Measurements from ENCODE around the gene CLPTM1.
A peak's percentile ranks its signal among the peaks of the same experiment; 100 is the strongest.
"Not testable (repeated sequence)": the region's sequence is repeated elsewhere in the genome, so short reads cannot be mapped to it uniquely, and the experiment has no call there.

CLPTM1 gene

DNA sequence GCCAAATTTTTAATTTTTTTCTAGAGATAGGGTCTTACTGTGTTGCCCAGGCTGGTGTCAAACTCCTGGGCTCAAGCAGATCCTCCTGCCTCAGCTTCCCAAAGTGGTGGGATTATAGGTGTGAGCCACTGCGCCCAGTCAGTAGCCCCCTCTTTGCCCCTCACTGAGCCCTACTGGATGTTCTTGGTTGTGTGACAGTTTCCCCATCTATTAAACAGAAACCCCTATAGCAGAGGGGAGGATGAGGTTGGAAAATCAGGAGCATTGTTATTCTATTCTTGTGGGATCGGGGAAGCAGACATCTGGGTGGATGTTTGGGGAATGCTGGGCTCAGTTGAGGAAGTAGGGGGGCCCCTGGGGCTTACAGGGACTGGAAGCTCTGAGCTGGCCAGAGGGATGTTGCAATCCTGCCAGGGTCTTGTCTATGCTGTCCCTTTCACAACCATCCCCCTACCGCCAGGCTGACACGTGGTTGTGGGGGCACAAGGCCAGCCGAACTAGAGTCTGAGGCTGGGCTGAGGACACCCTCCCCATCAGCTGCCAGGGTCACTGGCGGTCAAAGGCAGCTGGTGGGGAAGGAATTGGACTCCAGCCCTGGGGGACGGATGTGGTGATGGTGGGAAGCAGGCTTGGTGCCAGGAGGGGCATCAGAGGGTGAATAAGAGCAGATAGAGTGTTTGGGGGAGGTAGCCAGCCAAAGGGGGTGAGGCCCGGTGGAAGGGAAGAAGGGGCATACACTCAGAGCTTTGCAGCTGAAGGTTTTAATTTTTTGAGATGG, 29.9 kb upstream of the CLPTM1 start:
- Mint-ChIP-seq H3K27ac (no peak overlapping the region), H3K27me3 (peaks cover 20% of the 10 kb centered on the region), H3K4me3 (no peak overlapping the region), H3K36me3 (ENCODE audit: low read depth) (no peaks in the 10 kb centered on the region), H3K4me1 (ENCODE audit: low read depth) (peaks cover 9% of the 10 kb centered on the region), H3K9me3 (no peaks in the 10 kb centered on the region)

DNA sequence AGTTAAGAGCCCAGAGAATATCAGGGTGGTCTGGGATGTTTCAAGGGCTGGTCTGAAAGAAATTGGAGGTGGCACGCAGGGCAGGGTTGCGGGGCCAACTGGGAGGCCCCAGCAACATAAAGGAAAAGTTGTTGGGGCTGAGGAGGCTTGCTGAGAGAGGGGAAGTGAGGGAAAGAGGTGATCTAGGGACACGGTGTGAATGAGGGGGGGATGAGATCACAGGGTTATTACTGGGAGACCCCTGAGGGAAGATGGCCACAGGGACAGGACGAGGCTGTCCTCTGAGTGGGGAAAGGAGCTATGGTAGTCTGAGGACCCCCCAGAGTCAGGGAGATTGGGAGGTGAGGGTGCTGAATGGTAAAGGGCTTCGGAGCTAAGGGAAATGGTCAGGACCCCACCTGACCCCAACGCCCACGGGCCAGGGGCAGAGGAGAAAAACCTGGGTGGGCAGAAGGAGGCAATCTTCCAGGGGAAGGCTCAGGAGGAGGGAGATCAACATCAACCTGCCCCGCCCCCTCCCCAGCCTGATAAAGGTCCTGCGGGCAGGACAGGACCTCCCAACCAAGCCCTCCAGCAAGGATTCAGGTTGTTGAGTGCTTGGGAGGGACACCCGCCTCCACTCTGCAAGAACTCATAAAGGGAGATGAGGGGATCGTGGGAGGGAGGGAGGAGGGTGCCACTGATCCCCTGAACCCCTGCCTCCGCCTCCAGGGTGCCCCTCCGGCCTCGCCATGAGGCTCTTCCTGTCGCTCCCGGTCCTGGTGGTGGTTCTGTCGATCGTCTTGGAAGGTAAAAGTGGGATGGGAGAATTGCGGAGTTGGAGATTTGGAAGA, 28.7 kb upstream of the CLPTM1 start:
- not testable (repeated sequence) for H3K27ac Mint-ChIP-seq; H3K36me3 Mint-ChIP-seq (ENCODE audit: low read depth); H3K9me3 Mint-ChIP-seq; H3K4me3 Mint-ChIP-seq; H3K4me1 Mint-ChIP-seq (ENCODE audit: low read depth)
- peaks cover 20% of the 10 kb centered on the region for H3K27me3 Mint-ChIP-seq

DNA sequence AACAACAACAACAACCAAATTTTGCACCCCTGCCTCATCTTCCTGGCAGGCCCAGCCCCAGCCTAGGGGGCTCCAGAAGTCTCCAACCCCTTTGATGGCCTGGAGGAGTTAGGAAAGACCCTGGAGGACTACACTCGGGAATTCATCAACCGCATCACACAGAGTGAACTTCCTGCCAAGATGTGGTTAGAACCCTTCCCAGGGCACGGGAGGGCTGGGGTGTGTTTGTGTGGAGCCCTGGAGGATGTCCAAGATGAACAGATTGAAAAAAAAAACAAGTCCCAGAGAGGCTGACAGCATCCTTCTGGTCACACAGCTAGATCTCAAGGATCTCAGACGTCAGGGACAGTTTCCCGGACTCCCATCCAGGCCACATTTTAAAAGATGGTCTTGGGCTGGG, 27.4 kb upstream of the CLPTM1 start:
- Mint-ChIP-seq H3K4me1 (ENCODE audit: low read depth) (peaks cover 9% of the 10 kb centered on the region), H3K27me3 (peaks cover 20% of the 10 kb centered on the region), H3K4me3 (no peak overlapping the region), H3K27ac (no peak overlapping the region), H3K9me3 (no peaks in the 10 kb centered on the region), H3K36me3 (ENCODE audit: low read depth) (no peaks in the 10 kb centered on the region)

DNA sequence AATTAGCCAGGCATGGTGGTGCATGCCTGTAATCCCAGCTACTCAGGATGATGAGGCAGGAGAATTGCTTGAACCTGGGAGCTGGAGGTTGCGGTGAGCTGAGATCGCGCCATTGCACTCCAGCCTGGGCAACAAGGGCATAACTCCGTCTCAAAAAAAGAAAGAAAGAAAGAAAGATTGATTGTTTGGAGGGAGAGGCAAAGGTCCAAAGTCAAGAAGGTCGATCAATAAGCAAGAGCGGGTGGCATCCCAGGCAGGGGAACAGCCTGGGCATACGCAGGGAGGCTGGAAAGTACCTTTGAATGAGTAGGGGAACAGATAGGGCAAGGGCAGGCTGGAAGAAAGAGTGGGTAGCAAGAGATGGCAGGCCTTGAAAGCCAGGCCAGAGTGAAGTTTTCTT, 25.1 kb upstream of the CLPTM1 start:
- Mint-ChIP-seq H3K27me3 (peaks cover 18% of the 10 kb centered on the region), H3K9me3 (no peaks in the 10 kb centered on the region), H3K27ac (no peak overlapping the region), H3K4me1 (ENCODE audit: low read depth) (peaks cover 9% of the 10 kb centered on the region), H3K36me3 (ENCODE audit: low read depth) (no peaks in the 10 kb centered on the region), H3K4me3 (no peak overlapping the region)

DNA sequence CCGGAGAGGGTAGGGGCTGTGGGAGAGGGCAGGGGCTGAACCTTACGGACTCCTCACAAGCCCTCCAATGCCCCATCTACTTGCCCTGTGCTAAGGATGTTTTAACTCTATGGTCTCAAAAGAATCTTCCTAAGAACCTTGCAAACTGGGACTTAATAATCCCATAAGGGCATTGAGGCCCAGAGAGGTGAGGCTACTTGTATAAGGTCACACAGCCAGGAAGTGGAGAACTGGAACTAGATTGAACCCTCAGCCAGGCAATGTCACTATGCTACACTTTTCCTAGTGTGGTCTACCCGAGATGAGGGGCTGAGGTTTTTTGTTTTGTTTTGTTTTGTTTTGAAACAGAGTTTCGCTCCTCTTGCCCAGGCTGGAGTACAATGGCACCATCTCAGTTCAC, 23.6 kb upstream of the CLPTM1 start:
- H3K4me1 Mint-ChIP-seq (ENCODE audit: low read depth) = peaks cover 4% of the 10 kb centered on the region
- H3K4me3 Mint-ChIP-seq = no peak overlapping the region
- H3K27me3 Mint-ChIP-seq = peaks cover 7% of the 10 kb centered on the region
- no peaks in the 10 kb centered on the region for H3K36me3 Mint-ChIP-seq (ENCODE audit: low read depth)
- no peak overlapping the region for H3K27ac Mint-ChIP-seq
- no peaks in the 10 kb centered on the region for H3K9me3 Mint-ChIP-seq

DNA sequence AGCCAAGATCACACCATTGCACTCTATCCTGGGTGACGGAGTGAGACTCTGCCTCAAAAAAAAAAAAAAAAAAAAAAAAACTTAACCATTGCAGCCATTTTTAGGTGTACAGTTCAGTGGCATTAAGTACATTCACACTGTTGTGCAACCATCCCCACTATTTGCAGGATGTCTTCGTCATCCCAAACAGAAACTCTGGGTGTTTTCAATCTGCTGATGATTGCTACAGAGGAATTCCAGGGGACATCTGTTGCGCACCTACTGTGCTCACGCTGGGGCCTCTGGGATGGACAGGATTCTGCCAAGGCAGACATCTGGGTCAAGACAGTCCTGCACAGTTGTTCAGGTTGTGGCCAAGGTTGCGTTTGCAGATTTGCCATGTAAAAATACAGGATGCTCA, 15.5 kb upstream of the CLPTM1 start:
- H3K9me3 Mint-ChIP-seq = no peaks in the 10 kb centered on the region

DNA sequence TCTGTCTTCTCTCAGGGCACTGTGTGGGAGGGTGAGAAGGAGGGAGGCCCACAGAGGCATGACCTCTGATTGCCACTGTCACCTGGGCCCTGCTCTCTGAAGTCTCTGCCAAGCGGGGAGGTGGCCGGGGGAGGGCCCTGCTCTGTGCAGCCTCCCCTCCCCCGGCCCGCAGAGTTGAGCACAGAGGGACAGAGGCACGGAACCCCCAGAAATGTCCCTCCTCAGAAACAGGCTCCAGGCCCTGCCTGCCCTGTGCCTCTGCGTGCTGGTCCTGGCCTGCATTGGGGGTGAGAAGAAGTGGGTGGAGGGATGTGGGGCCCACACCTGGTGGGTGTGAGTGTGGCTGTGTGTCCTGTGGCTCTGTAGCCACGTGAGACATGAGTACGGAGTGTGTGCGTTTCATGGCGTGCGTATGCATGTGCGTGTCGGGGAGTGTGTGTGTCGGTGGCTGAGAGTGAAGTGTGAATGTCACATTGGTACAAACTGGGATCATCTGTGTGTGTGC, 13.1 kb upstream of the CLPTM1 start, which contains the start of gene APOC4:
TSS of gene APOC4 (plus strand) at position 171 of the 505 bp plus-strand sequence. CDS start at position 212, 41 bp downstream.
- Mint-ChIP-seq H3K27me3 (no peaks in the 10 kb centered on the region), H3K9me3 (no peaks in the 10 kb centered on the region), H3K27ac (no peak within 1 kb of the TSS), H3K4me1 (ENCODE audit: low read depth) (peaks cover 4% of the 10 kb centered on the region), H3K4me3 (no peak within 1 kb of the TSS), H3K36me3 (ENCODE audit: low read depth) (no peaks in the 10 kb centered on the region)

More for the DNA sequence above, 15.5 kb upstream of the CLPTM1 start:
- no peaks in the 10 kb centered on the region for H3K27me3 Mint-ChIP-seq
- no peak overlapping the region for H3K27ac Mint-ChIP-seq
- no peaks in the 10 kb centered on the region for H3K36me3 Mint-ChIP-seq (ENCODE audit: low read depth)
- no peak overlapping the region for H3K4me3 Mint-ChIP-seq
- H3K4me1 Mint-ChIP-seq (ENCODE audit: low read depth) = peaks cover 4% of the 10 kb centered on the region

DNA sequence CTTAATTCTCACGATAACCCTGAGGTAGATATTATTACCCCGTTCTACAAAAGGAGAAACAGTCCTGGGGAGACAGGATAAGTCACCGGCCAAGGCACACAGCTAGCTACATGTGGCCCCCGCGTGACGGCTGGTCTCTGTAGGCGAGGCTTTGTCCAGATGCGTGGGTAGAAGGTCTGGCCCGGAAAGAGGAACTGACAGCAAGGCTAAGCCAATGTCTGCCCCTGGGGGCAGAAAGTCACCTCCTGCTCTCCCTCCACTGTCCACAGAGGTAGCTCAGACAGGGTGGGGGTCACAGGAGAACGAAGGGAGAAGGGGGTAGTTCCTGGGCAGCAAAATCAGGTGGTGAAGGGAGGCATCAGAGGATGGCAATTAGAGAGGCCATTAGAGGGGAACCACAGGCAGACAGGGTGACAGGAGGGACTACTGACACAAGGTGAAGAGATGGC, 11.4 kb upstream of the CLPTM1 start:
- Mint-ChIP-seq H3K36me3 (ENCODE audit: low read depth) (no peaks in the 10 kb centered on the region), H3K27me3 (no peaks in the 10 kb centered on the region), H3K4me1 (ENCODE audit: low read depth) (peaks cover 4% of the 10 kb centered on the region), H3K27ac (no peak overlapping the region), H3K9me3 (no peaks in the 10 kb centered on the region), H3K4me3 (no peak overlapping the region)

DNA sequence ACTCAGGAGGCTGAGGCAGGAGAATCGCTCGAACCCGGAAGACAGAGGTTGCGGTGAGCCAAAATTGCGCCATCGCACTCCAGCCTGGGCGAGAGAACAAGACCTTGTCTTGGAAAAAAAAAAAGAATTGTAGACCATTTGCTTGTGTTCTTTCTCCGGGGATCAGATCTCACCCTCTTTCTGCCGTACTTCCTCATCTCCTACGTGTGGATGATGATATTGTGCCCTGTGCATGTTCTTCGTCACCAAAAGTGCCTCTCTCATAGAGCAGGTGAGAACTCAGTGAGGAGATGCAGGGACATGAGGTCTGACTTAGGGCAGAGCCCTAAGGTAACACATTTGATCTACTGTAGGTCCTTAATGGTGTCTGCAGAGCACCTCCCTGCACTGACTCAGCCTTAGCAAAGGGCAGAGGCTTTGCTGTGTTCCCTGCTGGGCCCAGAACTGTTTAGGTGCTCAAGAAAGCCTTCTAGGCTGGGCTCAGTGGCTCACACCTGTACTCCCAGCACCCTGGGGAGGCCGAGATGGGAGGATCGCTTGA, 8.1 kb upstream of the CLPTM1 start:
- Mint-ChIP-seq H3K27ac (no peak overlapping the region), H3K4me1 (ENCODE audit: low read depth) (peaks cover 4% of the 10 kb centered on the region), H3K36me3 (ENCODE audit: low read depth) (peaks cover 9% of the 10 kb centered on the region), H3K4me3 (no peak overlapping the region), H3K27me3 (no peaks in the 10 kb centered on the region), H3K9me3 (no peaks in the 10 kb centered on the region)

DNA sequence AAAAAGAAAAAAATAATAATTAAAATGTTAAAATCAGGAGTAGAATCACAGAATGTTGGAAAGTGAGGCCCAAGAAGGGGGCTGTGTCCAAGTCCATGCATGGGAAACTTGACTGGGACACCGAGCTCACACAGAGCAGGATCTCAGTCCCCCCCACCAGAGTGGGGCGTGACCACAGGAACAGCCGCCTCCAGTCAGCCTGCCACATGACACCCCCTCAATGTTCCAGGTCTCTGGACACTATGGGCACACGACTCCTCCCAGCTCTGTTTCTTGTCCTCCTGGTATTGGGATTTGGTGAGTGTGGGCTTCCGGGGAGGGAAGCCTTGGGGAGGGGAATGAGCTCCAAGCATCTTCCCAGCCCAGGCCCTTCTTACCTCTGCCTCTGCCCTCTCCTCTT, 6.9 kb upstream of the CLPTM1 start:
- Mint-ChIP-seq H3K4me1 (ENCODE audit: low read depth) (peaks cover 4% of the 10 kb centered on the region), H3K4me3 (no peak overlapping the region), H3K27ac (no peak overlapping the region), H3K27me3 (no peaks in the 10 kb centered on the region), H3K9me3 (no peaks in the 10 kb centered on the region), H3K36me3 (ENCODE audit: low read depth) (peaks cover 9% of the 10 kb centered on the region)

DNA sequence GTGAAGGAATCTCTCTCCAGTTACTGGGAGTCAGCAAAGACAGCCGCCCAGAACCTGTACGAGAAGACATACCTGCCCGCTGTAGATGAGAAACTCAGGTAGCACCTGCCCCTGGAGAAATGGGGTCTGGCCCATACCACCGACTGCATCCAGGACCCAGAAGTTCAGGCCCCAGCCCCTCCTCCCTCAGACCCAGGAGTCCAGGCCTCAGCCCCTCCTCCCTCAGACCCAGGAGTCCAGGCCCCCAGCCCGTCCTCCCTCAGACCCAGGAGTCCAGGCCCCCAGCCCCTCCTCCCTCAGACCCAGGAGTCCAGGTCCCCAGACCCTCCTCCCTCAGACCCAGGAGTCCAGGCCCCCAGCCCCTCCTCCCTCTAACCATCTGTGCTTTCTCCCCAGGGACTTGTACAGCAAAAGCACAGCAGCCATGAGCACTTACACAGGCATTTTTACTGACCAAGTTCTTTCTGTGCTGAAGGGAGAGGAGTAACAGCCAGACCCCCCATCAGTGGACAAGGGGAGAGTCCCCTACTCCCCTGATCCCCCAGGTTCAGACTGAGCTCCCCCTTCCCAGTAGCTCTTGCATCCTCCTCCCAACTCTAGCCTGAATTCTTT, 6.3 kb upstream of the CLPTM1 start:
- H3K9me3 Mint-ChIP-seq = no peaks in the 10 kb centered on the region
- H3K4me1 Mint-ChIP-seq (ENCODE audit: low read depth) = peaks cover 7% of the 10 kb centered on the region
- no peak overlapping the region for H3K27ac Mint-ChIP-seq
- peaks cover 9% of the 10 kb centered on the region for H3K36me3 Mint-ChIP-seq (ENCODE audit: low read depth)
- H3K27me3 Mint-ChIP-seq = no peaks in the 10 kb centered on the region
- no peak overlapping the region for H3K4me3 Mint-ChIP-seq

DNA sequence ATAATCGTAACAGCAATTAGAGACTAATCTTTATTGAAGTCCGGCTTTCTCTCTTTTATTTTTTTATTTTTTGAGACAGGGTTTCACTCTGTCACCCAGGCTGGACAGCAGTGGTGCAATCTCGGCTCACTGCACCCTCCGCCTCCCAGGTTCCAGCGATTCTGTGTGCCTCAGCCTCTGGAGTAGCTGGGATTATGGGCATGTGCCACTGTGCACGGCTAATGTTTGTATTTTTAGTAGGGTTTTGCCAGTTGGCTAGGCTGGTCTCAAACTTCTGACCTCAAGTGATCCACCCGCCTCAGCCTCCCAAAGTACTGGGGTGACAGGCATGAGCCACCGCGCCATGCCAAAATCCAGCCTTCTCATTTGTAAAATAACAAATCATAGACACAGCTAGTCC, 5.6 kb upstream of the CLPTM1 start:
- Mint-ChIP-seq H3K4me1 (ENCODE audit: low read depth) (peaks cover 11% of the 10 kb centered on the region), H3K27me3 (no peaks in the 10 kb centered on the region), H3K36me3 (ENCODE audit: low read depth) (peaks cover 9% of the 10 kb centered on the region), H3K4me3 (no peak overlapping the region), H3K27ac (no peak overlapping the region), H3K9me3 (no peaks in the 10 kb centered on the region)

DNA sequence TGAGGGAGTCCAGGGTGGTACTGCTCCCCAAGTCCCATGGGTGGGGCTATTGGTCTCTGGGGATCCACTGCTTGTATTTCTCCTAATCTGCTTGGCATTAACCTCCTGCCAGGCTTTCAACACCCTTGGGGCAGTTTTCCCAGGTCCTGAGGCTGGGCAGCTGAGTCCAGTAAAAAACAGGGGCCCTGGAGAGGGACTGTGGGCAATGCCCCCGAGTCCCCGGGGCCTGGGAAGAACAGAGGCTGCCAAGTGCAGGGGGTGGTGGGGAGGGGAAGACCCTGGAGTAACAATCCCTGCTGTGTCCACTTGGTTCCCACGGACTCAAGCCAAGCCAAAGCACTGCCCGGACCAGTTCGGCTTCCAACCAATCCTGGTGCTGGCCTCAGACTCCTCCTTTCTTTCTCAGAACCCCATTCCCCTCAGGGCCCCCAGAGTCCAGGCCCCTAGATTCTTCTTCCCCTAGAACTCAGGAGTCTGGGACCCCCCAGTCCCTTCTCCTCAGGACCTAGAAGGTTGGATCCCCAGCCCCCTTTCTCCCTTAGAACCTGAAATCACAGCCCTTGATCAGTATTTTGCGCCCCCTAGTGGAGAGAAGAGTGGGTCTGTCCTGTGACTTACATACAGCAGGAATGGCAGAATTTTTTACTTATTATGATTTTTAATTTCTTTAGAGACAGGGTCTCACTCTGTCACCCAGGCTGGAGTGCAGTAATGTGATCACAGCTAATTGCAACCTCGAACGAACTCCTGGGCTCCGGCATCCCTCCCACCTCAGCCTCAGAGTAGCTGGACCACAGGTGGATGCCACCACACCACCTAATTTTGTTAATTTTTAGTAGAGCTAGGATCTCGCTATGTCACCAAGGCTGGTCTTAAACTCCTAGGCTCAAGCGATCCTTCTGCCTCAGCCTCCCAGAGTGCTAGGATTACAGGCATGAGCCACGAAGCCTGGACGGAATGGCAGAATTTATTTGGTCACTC, 3.7 kb upstream of the CLPTM1 start:
- H3K4me1 Mint-ChIP-seq (ENCODE audit: low read depth) = peaks cover 24% of the 10 kb centered on the region

DNA sequence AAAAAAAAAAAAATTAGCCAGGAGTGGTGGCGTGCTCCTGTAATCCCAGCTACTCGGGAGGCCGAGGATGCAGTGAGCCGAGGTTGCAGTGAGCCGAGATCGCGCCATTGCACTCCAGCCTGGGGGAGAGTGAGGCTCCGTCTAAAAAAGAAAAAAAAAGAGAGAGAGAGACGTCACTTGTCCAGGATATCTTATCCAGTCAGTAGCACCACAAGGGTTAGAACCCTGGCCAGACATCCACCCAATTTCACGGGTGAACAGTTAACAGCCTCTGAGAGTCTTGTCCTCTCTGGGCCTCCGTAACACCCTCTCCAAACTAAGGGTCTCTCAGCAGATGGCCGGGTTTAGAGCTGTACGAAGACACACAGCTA, 917 bp upstream of the CLPTM1 start:
- H3K9me3 Mint-ChIP-seq = no peaks in the 10 kb centered on the region
- peak overlapping the region; percentile 98 for H3K4me3 Mint-ChIP-seq
- H3K4me1 Mint-ChIP-seq (ENCODE audit: low read depth) = peaks cover 48% of the 10 kb centered on the region
- H3K36me3 Mint-ChIP-seq (ENCODE audit: low read depth) = peaks cover 9% of the 10 kb centered on the region
- peak overlapping the region; percentile 99 for H3K27ac Mint-ChIP-seq
- no peaks in the 10 kb centered on the region for H3K27me3 Mint-ChIP-seq

More for the DNA sequence above, 3.7 kb upstream of the CLPTM1 start:
- Mint-ChIP-seq H3K9me3 (no peaks in the 10 kb centered on the region), H3K4me3 (no peak overlapping the region), H3K36me3 (ENCODE audit: low read depth) (peaks cover 9% of the 10 kb centered on the region), H3K27me3 (no peaks in the 10 kb centered on the region), H3K27ac (no peak overlapping the region)

Data from stimulated activated naive CD8-positive, alpha-beta T cell treated with anti-CD3 and anti-CD28 coated beads, Interleukin-15, Interleukin-2, amounts not matched to agents 100 ng/mL and 50 ng/mL, for 24 hours (primary cell).